ENCODE results near the gene ALLC. TPM values are rescaled to one million over a fixed set of nuclear protein-coding genes. Genes with fewer than 3 reads are reported as not detected.

Gene ALLC
- total RNA-seq, 4 donors from 2014 or later, result not detected

GRCh38 chr2:3666613-3666975 lies 8.6 kb downstream of the ALLC start:
- no peaks in the 10 kb centered on the region for H3K9me3 ChIP-seq
- H3K4me1 ChIP-seq, result no peaks in the 10 kb centered on the region
- no peaks in the 10 kb centered on the region for H3K36me3 ChIP-seq
- peak in 1 of 3 donors; percentile 11 for DNase-seq
- H3K27me3 ChIP-seq, result no peaks in the 10 kb centered on the region
- no peak overlapping the region for H3K4me3 ChIP-seq
- no peak for TF ChIP-seq POLR2A (IDR thresholded peaks at IDR 0.05)
- TF ChIP-seq CTCF (IDR thresholded peaks at IDR 0.05), result no peak
- H3K27ac ChIP-seq, result no peak overlapping the region

- Histone ChIP-seq H3K27ac (no peak overlapping the region), H3K36me3 (no peaks in the 10 kb centered on the region), H3K4me3 (no peak overlapping the region), H3K27me3 (no peaks in the 10 kb centered on the region), H3K9me3 (no peaks in the 10 kb centered on the region), H3K4me1 (no peaks in the 10 kb centered on the region)
- DNase-seq, result peak in 1 of 3 donors; percentile 39
- TF ChIP-seq CTCF (IDR thresholded peaks at IDR 0.05), result no peak
- TF ChIP-seq POLR2A (IDR thresholded peaks at IDR 0.05), result no peak
Measured at GRCh38 chr2:3667151-3667631, 9.2 kb downstream of the ALLC start.

- H3K27ac ChIP-seq, result no peak overlapping the region
- H3K4me3 ChIP-seq, result no peak overlapping the region
- H3K27me3 ChIP-seq, result no peaks in the 10 kb centered on the region
- DNase-seq, result peak in 1 of 3 donors; percentile 28
- H3K36me3 ChIP-seq, result no peaks in the 10 kb centered on the region
- H3K4me1 ChIP-seq, result no peaks in the 10 kb centered on the region
- no peaks in the 10 kb centered on the region for H3K9me3 ChIP-seq
- TF ChIP-seq CTCF (IDR thresholded peaks at IDR 0.05), result no peak
- no peak for TF ChIP-seq POLR2A (IDR thresholded peaks at IDR 0.05)
Measured at GRCh38 chr2:3669656-3670055, 11.7 kb downstream of the ALLC start.

GRCh38 chr2:3670376-3670775 lies 12.4 kb downstream of the ALLC start:
- DNase-seq, result no peak
- H3K27ac ChIP-seq, result no peak overlapping the region
- TF ChIP-seq POLR2A (IDR thresholded peaks at IDR 0.05) (no peak), CTCF (IDR thresholded peaks at IDR 0.05) (no peak)
- H3K36me3 ChIP-seq, result no peaks in the 10 kb centered on the region
- no peaks in the 10 kb centered on the region for H3K4me1 ChIP-seq
- no peak overlapping the region for H3K4me3 ChIP-seq
- no peaks in the 10 kb centered on the region for H3K9me3 ChIP-seq
- no peaks in the 10 kb centered on the region for H3K27me3 ChIP-seq

DNA sequence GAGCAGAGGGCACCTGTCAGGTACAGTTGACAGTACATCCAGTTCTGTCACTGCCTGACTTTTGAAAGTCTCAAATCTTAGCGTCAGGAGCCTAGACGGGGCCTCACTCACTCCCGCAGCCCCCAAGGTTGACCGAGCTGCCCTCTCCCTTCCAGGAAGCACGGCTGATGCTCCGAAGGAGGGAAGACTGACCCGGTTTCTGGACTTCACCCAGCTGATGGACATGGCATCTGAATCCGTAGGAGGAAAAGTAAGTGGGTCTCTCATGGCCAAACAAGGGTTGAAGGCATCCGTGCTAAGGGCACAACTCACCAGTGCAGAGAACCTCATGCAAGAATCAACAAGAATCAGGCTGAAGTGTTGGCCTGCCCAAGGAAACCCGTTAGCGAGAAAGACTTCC lies 12.9 kb downstream of the ALLC start:
- no peak overlapping the region for H3K4me3 ChIP-seq
- H3K27me3 ChIP-seq, result no peaks in the 10 kb centered on the region
- TF ChIP-seq POLR2A (IDR thresholded peaks at IDR 0.05) (no peak), CTCF (IDR thresholded peaks at IDR 0.05) (no peak)
- no peak overlapping the region for H3K27ac ChIP-seq
- DNase-seq, result no peak
- no peaks in the 10 kb centered on the region for H3K4me1 ChIP-seq
- H3K36me3 ChIP-seq, result no peaks in the 10 kb centered on the region
- H3K9me3 ChIP-seq, result no peaks in the 10 kb centered on the region
